D721Med (cell line): ENCODE data around the gene LRMDA.
"Not testable (repeated sequence)": the region's sequence is repeated elsewhere in the genome, so short reads cannot be mapped to it uniquely, and the experiment has no call there.

Experiments used
- DNase-seq: peaks from one replicate; pipeline ENCODE4 v3.0.0; 2011; ENCODE audit warnings: low spot score; ENCODE audit not compliant: insufficient read length
- FAIRE-seq: peaks from 2 replicates; lab custom pipeline; 2011; peaks lifted over from hg19 to GRCh38; lab: Jason Lieb, UNC
- TF ChIP-seq, protein P1 (sequence below): IDR thresholded peaks from 2 replicates; pipeline ENCODE4 v1.5.1; 2012; ENCODE audit warnings: mild to moderate bottlenecking, control low read depth; ENCODE audit not compliant: insufficient read depth; ENCODE audit errors: missing control alignments

LRMDA gene

DNA sequence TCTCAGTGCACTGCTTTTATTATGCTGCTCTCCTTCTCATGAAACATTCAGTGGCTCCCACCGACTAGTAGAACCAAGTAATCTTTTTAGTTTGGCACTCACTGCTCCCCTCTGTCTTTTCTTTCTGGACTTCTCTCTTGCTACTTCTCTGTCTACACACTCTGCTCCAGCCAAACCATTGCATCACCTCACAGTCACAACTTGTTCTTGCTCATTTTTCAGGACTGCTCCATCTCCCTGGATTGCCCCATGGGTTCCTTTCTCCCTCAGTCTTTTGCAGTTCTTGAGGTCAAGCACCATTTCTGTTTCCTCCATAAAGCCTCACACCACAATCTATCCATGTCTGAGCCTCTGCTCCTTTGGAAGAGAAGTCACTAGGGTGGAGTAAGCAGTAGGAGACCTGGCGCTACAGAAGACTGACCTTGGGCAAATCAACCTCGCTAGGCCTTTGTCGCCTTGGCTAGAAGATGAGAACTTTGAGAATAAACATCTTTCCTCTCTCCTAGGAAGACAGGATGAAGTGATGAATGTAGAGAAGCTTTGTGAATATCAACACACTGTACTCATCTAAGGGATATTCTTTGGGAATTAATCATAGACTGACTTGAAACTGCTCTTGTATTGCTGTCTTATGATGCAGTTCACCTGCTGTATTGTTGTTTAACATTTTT lies 186.2 kb downstream of the LRMDA start:
- TF ChIP-seq, protein P1, sequence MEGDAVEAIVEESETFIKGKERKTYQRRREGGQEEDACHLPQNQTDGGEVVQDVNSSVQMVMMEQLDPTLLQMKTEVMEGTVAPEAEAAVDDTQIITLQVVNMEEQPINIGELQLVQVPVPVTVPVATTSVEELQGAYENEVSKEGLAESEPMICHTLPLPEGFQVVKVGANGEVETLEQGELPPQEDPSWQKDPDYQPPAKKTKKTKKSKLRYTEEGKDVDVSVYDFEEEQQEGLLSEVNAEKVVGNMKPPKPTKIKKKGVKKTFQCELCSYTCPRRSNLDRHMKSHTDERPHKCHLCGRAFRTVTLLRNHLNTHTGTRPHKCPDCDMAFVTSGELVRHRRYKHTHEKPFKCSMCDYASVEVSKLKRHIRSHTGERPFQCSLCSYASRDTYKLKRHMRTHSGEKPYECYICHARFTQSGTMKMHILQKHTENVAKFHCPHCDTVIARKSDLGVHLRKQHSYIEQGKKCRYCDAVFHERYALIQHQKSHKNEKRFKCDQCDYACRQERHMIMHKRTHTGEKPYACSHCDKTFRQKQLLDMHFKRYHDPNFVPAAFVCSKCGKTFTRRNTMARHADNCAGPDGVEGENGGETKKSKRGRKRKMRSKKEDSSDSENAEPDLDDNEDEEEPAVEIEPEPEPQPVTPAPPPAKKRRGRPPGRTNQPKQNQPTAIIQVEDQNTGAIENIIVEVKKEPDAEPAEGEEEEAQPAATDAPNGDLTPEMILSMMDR = no peak
- DNase-seq (no peak), FAIRE-seq (no peak)

DNA sequence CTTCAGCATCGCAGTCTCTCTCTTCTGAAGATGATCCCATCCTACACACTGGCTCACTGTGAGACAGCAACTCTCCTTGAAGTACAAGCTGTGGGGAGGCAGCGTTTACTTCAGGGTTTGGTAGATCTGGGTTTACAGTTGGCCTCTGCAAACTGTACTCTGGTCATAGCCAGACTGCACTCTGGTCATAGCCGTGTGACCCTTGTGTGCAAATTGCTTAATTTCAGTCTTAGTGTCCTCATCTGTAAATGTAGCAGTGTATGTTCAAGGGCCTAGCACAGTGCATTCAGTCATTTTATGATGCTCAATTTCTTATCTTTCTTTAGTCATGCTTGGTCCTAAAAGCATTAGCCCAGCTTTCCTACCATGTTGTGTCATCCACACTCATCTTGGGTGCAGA lies 188.2 kb downstream of the LRMDA start:
- FAIRE-seq = no peak
- no peak for DNase-seq
- TF ChIP-seq, protein P1 = no peak

GRCh38 chr10:75620356-75620755 lies 188.9 kb downstream of the LRMDA start:
- no peak for DNase-seq
- no peak for FAIRE-seq
- TF ChIP-seq, protein P1 = no peak

DNA sequence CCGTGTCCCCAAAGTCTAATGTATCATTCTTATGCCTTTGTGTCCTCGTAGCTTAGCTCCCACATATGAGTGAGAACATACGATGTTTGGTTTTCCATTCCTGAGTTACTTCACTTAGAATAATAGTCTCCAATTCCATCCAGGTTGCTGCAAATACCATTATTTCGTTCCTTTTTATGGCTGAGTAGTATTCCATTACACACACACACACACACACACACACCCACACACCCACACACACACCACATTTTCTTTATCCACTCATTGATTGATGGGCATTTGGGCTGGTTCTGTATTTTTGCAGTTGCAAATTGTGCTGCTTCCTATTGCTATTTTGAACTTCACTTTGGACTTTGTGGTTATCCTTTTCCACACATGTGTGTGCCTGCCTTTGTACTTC lies 189.6 kb downstream of the LRMDA start:
- not testable (repeated sequence) for FAIRE-seq, DNase-seq

DNA sequence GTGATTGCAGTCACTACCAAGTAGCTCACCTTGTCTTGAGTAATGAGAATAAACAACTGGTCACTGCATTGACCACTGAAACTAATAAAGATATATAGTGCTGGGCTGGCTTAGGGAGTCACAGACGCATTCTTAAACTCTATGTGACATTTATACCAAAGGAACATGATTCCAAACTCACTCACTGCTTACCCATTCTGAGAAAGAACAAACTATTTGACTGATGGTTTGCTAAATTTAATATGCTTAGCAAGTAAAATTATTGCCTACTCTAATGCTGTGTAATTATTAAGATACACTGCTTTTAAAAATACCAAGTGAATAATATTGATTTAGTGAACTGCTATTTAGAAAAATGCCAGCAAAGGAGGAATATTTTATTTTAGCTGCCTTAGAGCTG lies 191.1 kb downstream of the LRMDA start:
- FAIRE-seq (no peak), DNase-seq (no peak)
- TF ChIP-seq, protein P1 = no peak

GRCh38 chr10:75623310-75624093 lies 192.1 kb downstream of the LRMDA start:
- FAIRE-seq = no peak
- TF ChIP-seq, protein P1 = no peak
- no peak for DNase-seq

DNA sequence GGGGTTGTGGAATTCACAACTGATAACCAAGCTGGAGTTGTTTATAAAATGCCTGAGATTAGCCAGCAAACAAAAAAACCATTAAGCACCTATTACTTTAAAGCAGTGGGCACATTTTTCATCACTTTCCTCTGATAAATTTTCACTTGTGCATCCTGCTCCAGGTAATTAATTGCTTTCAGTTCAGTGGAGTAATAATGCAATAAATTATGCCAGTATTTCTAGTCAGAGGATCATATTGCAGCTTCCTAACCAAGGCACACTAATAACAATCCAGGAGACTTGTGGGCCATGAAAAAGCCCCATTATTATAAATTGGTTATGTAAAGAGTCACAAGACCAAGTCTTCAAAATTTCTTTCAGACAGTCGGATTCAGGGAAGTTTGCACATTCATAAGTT lies 193.2 kb downstream of the LRMDA start:
- FAIRE-seq (no peak), DNase-seq (no peak)
- TF ChIP-seq, protein P1 = no peak
